ENCODE measurements around the gene ANTKMT.
"Not testable (repeated sequence)": the region's sequence is repeated elsewhere in the genome, so short reads cannot be mapped to it uniquely, and the experiment has no call there.

Gene ANTKMT

DNA sequence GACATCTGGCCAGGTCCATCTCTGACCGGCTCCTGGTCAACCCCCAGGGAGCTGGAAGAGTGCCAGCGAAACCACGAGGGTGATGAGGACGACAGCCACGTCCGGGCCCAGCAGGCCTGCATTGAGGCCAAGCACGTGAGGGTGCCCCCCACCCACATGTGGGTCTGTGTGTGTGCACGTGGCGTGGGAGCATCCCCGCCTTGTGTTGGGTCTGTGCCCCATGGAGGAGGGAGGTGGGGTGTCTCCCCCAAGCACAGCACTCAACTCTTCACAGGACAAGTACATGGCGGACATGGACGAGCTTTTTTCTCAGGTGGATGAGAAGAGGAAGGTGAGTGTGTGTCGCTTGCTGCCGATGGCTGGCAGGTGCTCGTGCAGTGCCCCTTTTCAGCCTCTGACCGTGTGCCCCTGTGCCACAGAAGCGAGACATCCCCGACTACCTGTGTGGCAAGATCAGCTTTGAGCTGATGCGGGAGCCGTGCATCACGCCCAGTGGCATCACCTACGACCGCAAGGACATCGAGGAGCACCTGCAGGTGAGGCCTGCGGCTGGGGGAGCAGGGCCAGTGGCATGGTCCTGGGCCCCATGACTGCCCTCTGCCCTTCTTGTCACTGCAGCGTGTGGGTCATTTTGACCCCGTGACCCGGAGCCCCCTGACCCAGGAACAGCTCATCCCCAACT is 39.1 kb upstream of the ANTKMT start:
- DNase-seq = no peak

DNA sequence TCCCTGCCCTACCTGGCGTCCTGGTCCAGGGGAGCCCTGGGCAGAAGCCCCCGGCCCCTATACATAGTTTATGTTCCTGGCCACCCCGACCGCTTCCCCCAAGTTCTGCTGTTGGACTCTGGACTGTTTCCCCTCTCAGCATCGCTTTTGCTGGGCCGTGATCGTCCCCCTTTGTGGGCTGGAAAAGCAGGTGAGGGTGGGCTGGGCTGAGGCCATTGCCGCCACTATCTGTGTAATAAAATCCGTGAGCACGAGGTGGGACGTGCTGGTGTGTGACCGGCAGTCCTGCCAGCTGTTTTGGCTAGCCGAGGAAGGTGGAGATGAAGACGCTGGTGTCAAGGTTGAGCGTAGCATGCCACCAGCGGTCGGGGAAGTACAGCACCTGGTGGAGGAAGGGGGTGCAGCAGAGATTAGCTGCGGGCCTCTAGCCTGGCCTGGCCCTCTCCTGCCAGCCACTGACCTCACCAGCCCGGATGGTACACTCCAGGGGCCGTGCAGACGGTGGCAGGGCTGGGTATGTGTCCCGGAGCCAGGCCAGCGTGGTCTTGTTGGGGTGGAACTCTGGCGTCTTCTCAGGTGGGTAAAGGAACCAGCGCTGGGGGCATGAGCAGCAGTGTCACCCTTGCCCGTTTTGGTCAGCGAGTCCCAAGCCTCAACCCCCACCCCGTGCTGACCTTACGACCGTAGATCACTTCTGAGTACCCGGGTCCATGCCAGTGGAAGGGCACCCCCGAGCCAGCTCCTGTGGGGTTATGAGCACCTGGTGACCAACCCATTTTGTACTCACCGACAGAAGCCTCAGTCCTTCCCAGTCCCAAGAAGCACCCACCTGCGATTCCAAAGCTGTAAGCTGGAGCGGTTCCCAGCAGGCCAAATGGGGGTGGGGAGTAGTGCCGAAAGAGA is 38.2 kb upstream of the ANTKMT start:
- no peak for DNase-seq

DNA sequence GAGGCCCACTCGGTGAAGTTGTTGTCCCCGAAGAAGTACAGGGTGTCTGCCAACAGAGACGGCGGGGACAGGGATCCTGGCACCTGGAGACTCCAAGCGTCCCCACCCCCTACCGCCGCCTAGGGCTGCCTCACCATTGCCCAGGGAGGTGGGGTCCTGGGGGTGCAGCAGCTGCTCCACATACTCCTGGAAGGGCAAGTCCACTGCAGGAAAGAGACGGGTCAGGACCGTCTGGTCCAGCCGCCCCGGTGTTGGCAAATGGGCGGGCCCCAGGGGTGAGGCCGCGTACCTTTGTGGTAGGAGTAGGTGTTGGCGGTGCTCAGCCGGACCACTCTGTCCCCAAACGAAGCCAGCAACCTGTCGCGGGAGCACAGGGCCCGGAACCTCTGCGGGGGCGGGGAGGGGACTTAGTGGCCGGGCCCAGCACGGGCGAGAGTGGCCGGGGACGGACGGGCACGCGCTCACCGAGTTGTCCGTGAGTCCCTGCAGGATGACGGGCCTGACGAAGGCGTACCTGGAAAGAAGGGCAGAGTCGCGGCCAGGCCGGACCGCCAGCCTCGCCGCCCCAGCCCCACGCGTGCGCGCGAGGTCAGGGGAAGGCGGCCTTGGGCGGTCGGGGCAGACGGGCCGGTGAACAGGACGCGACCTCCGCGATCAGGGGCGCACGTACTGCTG is 37.4 kb upstream of the ANTKMT start:
- DNase-seq = no peak

DNA sequence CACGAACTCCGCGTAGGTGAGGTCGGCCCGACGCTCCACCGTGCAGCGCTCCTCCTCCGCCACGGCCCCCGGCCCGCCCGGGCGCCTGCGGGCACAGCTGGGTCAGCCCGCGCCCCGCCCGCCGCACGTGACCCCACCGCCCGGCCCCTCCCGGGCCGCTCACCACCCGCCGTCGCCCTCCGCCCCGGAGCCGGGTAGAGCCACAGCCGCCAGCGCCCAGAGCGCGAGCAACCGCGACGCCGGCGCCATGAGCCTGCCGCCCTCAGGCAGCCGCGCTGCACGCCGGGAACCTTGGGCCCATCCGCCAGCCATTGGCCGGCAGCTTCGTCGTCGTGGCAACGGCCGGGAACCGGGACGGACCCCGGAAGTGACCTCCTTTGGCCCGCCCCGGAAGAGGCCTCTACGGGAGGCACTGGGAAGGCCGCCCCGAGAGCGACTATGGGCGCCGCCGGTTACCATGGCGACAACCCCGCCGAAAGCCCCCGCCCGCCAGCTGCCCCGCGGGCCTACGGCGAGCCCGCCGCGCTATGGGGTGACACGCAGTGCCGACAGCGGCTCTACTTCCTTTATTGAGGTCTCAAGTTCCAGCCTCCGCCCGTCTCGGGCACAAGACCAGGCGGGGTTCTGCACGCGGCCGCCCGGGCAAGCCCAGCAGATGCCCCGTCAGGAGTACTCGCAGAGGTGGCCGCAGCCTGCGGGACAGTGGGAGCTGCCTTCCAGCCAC is 36.7 kb upstream of the ANTKMT start, which contains the start of gene JMJD8:
JMJD8 (minus strand) TSS at position 264 of the 724 bp plus-strand sequence; CDS start at position 249, 15 bp downstream.
- DNase-seq = peak; percentile 94

DNA sequence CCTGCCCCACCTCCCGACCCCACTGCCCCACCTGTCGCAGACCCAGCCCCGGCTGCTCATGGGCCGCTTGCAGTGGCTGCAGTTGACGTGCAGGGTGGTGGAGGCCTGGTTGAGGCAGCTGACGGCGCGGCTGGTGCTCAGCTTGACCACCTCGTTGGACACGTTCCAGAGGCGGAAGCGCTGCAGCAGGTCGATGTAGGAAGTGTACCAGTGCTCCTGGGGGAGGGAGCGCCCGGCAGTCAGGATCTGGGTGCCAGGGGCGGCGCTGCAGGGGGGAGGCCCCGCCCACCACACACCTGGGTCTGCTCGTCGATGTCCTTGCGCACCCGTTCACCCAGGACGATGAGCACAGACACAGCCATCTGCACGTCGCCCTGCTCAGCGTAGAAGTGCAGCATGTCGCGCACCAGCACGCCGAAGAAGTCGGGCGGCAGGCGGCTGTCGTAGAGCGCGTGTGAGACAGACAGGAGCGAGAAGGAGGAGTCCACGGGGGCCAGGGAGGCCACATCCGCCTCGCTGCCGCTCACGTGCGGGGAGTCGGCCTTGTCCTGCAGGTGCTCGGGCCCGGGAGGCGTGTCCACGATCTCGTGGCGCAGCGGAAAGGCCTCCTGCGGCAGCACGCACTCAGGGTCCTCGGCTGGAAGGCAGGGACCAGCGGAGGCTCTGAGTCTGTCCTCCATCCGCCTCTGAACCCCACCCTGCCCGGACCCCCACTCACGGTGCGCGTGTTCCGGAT is 35.8 kb upstream of the ANTKMT start:
- DNase-seq = no peak

DNA sequence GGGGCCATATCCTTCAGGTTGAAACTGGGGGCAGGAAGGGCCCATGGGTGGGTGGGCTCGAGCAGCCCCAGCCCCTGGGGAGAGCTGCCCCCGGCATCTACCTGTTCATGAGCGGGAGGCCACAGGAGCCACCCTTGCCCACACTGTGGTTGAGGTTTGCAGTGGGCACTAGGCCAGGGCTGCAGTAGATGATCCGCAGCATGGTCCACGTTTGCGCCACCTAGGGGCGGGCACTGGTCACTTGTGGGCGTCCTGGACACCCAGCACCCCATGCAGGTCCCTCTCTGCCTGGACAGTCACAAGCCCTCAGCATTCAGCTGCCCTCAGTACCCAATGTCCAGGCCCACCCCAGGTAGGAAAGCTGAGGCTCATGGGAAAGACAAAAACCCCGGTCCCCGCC is 35.0 kb upstream of the ANTKMT start:
- DNase-seq = peak; percentile 22

DNA sequence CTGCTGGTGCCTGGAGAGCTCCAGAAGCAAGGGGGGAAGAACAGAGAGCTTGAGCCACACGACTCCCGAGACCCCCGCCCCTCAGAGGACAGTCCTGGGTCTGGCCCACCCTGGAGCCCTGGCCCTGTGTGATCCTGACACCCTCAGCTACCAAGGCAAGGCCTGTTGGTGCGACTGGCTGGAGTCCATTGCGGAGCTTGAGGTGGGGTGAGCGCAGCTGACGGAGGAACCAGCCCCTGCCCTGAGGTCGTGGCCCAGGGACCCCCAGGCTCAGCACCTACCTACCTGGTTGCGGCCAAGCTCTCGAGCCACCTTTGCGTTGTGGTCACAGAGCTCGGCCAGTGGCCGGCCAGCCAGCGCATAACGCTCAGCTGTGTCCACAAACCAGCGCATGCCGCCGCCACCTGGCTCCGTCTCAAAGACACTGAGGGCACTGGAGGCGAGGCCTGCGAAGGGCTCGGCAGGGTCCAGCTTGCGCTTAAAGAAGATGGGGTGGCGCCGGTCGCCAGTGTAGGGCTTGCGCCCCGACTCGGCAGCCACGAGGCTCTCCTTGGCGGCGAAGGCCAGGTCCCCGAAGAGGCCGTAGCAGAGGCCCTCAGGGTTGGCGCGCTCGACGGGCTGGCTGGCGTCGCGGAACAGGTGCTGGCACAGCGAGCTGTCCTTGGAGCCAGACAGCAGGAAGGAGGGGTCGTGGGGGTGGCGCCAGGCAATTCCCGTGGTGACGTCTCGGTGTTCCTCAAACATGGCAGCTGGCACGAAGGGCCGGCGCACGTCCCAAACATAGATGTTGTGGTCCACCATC is 34.3 kb upstream of the ANTKMT start:
- DNase-seq = no peak

DNA sequence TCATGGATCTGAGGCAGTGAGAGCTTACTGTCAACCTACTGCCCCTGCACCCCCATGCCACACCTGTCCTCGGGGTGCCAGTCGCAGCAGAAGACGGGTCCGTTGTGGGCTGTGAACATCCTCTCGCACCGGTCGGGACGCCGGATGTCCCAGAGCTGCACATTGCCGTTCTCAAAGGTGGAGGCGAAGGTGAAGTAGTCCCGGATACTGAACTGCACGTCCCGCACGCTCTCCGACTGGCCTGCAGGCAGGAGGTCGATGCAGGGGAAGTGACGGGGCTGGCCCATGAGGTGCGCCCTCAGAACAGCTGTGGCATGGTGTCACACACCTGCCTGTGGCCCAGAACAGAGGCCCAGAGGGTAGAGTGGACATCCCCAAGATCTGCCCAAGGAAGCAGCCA is 33.4 kb upstream of the ANTKMT start:
- no peak for DNase-seq

DNA sequence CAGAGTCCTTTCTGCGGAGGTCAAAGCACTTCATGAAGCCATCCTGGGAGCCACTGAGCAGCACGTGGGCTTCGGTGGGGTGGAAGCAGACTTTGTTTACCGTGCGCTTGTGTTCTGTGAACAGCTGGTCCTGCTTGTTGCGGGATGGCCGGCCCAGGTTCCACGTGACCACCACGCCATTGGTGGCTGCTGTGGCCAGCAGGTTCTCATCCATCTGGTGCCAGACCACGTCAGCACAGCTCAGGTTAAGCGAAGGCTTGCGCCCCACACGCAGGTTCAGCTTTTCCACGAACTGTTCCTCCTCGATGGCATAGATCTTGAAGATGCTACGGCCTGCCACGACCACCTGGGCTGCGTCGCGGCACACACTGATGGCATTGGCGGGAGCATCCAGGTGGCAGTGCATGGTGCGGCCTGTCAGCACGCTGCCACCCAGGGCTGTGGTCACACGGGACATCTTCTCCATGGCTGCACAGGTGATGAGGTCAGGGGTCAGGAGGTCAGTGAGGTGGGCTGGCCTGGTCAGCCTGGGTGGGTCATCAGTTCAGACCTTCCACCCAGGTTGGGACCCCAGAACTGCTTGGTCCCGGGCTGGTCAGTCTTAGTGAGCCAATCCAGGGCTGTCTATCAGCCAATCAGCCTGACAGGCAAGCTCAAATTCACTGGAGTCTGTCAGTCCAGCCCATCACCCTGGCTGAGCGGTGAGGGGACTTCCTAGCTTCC is 31.6 kb upstream of the ANTKMT start:
- no peak for DNase-seq

DNA sequence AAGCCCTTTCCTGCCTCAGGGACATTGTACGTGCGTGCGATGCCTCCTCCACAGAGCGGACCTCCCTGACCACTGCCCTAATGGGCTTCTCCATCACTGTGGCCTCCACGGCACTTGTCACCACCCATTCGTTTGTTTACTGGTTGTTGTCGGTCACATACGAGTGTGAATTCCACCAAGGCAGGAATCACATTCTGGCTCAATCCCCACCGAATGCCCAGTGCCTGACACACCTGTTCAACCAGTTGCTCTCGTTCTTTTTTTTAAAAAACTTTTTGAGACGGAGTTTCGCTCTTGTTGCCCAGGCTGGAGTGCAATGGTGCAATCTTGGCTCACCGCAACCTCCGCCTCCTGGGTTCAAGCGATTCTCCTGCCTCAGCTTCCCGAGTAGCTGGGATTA is 29.7 kb upstream of the ANTKMT start:
- DNase-seq = not testable (repeated sequence)

DNA sequence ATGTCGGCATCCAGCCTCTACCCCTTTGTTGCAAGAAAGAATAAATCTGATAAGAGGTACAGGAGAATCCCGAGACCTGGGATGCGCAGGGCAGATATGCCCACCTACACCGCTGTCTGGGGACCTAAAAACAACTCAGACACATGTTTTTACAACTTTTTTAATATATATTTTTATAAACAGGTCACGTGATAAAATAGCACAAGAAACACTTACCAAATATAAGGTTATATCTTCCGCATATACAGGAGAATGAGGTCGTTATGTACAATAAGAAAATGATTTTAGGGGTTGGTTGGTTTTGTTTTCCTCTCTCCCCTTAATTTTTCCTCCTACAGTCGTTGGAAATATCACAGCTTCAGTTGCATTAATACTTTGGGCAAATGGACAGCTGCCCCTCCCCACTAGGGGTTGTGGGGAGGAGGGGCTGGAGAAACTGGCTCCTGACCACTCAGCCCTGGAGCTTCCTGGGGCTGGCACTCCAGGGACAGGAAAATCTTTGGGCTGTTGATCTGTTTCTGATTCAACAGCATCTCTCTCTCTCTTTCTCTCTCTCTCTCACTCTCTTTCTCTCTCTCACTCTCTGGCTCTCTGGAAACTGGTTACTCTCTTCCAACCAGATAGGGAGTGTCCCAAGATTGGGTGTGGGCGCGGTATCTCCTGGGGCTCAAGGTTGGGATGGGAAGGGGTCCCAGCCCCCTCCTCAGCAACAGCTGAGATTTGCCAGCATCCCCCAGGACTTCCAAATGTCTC is 28.4 kb upstream of the ANTKMT start:
- DNase-seq = no peak

DNA sequence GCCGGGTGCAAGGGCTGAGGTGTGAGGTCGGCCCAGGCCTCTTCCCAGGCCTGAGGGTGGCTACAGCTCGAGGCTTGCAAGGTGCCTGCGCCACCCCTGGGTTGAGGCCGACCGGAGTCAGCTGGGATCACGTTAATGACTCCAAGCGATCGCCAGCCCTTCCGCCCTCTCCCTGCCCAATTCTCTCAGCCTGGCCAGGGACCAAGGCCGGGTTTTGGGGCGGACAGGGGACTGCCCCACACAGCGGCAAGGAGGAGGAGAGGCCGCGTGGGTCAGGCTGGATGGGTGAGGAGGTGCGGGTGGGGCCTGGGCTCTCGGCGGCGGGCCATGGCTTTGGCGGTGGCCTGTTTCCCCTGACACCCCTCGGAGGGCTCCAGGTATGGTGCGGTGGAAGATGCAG is 27.6 kb upstream of the ANTKMT start:
- DNase-seq = no peak

DNA sequence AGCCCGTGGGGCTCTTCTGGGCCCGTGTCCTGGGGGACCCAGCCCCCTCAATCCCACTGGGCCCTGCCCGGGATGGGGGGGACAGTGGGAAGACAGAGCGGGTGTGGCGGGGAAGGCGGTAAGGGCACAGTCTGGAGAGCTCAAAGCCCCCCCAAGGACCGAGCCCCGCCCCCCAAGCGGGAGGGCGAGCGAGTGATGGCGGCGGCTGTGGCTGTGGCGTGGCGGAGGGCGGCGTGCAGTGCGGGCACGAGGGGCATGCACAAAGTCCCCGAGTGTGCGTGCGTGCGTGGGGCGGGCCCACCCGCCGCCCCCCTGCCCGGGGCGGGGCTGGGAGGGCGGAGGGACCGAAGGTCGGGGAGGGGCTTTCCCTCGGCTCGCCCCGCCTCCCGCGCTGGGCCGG is 27.2 kb upstream of the ANTKMT start:
- DNase-seq = no peak

DNA sequence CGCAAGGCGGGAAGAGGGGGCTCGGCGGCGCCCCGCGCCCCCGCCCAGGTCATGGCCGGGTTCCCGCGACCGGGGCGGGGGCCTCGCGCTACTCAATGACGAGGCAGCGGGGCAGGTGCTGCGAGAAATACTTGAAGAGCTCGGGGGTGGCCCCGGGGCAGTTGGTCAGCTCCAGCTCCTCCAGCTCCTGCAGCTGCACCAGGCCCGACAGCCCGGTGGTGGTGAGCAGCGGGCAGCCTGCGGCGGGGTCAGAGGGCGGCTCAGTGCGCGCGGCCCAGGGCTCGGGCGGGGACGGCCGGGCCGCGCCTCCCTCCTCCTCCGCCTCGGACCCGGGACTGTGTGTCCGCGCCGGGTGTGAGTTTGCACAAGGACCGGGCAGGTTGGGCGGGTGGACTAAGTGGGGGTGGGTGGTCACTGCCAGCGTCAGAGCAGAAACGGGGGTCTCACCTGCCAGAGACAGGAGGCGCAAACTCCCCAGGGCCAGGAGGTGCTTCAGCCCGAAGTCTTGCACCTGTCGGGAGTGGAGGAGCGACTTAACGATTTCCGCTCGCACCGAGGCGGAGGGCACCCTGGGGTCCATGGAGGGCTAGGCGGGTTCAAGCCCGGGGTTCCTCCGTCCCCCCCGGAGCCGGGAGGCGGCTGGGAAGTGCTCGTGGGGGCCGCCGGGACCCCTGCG is 26.6 kb upstream of the ANTKMT start:
- DNase-seq = no peak

DNA sequence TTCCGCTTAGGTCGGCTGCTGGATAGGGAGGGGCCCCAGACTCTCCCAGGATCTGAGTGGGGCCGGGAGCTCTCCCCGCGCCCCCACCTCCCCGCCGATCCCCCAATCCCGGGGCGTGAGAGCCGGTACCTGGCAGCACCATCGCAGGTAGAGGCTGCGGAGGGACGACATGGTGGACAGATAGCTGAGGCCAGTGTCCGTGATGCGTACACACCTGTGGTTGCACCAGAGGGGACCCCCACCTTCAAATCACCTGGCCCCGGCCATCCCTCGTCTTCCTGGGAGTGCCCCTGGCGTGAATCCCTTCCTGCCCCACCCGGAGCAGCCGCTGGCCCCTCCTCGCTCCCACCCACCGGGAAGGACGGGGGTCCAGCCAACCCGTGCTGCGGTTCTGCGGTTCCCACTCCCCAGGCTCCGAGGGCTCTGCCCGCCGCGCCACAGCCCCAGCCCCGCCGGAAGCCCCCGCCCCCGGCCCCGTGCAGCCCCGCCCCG is 26.0 kb upstream of the ANTKMT start:
- no peak for DNase-seq

DNA sequence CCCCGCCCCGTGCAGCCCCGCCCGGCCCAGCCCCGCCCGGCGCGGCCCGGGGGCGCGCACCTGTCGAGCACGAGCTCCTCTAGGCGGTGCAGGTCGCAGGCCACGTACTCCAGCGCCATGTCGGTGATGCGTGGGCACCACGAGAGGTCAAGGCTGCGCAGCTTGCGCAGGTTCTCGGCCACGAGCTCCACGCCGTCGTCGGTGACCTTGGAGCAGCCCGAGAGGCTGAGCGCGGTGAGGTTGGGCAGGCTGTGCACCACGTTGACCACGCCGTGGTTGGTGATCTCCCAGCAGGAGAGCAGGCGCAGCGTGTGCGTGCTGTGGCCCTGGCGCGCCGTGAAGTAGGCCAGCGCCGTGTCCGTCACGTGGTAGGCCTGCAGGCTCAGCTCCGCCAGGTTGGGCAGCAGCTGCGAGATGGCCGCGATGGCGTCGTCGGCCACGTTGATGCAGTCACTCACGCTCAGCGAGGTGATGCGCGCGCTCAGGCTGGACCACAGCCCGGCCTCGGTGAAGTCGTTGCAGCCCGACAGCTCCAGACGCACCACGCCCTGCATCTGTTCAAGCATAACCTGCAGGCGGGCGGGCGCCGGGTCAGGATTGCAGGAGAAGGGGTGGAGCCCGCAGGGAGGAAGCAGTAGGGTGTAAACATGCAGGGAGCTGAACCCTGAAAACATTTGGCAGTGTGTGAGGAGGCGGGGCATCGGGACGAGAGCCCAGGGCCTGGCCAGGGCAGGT is 25.4 kb upstream of the ANTKMT start:
- no peak for DNase-seq

DNA sequence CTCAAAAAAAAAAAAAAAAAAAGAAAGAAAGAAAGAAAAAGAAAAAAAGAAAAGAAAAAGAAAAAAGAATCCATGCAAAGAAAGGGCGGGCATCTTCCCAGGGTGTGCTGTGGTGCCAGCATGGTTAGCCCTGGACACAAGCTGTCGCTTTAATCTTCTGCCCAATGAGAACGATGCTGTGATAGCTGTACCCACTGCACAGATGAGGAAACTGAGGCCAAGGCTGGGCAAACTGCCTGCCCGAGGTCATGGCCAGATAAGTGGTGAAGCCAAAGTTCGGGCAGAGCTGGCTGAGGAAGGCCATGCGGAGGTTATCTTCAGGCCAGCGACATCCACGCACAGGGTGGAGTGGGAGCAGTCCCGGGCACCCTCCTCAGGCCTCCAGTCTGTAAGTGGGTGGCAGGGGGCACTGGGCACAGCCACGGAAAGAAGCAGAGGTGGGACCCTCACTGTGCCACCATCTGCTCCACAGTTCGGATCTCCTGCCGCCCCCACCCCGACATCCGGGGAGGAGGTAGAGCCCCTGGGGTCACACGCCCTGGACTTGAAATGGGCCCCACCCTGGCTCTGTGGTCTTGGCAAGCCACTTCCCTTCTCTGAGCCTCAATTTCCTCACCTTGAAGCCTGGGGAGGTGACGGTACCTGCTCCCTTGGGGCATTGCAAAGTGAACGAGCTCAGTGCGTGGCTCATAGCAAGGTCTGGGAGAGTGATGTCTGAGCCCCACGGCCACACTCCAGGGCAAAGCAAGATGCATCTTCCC is 21.9 kb upstream of the ANTKMT start:
- DNase-seq = no peak
